B cell (primary cell): Measurements from ENCODE around the gene DNASE2. TPM values are rescaled to one million over a fixed set of nuclear protein-coding genes. Genes with fewer than 3 reads are reported as not detected.

Source experiments
- ATAC-seq: fragments of 200-7000 bp; cut with Tn5 transposase; one replicate; pipeline ENCODE4 v1.10.0; 2021; ENCODE audit warnings: low read depth, mild to moderate bottlenecking, moderate number of reproducible peaks, moderate library complexity
- CTCF ChIA-PET: fragments of 350-600 bp; sonication (Branson Sonifier 250); formaldehyde crosslinking; loops from one replicate; lab custom pipeline; 2021; ENCODE audit warnings: antibody characterized with exemption, inconsistent platforms; lab: Charles Lee
- POLR2A ChIA-PET: fragments of 350-600 bp; sonication (Branson Sonifier 250); formaldehyde crosslinking; loops from one replicate; lab custom pipeline; 2021; ENCODE audit warnings: antibody characterized with exemption; lab: Charles Lee
- DNase-seq: peaks from one replicate; pipeline ENCODE4 v3.0.0; 2013
- H2AFZ ChIP-seq: 2 replicates; pipeline ENCODE4 v1.6.1; 2012; ENCODE audit warnings: mild to moderate bottlenecking, low read depth, low read length; ENCODE audit not compliant: insufficient read depth, poor library complexity, severe bottlenecking
- H3K27ac ChIP-seq, 2 donors: 1 replicate in 1 of 2; 2 replicates in 1 of 2; pipeline ENCODE4 v1.5.1; 2012 to 2013; ENCODE audit warnings: low read length in 2 of 2, mild to moderate bottlenecking in 2 of 2, moderate library complexity in 1 of 2
- H3K27me3 ChIP-seq, 4 experiments: fragments of 200-600 bp in 1 of 4; sonication (generic) in 1 of 4; replicated peaks in 1 of 4; 1 replicate in 2 of 4; 2 replicates in 2 of 4; pipeline versions ENCODE4 v1.6.1 to v1.7.0; 2013 to 2016; ENCODE audit warnings: low read length in 3 of 4, mild to moderate bottlenecking in 2 of 4, mixed read lengths in 1 of 4, moderate library complexity in 1 of 4; ENCODE audit not compliant: insufficient read depth in 4 of 4, control insufficient read depth in 3 of 4; ENCODE audit errors: control extremely low read depth in 1 of 4
- H3K36me3 ChIP-seq, 2 experiments: replicated peaks in 1 of 2; 1 replicate in 1 of 2; 2 replicates in 1 of 2; pipeline versions ENCODE4 v1.6.1 to v1.7.1; 2013; ENCODE audit warnings: low read length in 1 of 2; ENCODE audit not compliant: insufficient read depth in 2 of 2, control insufficient read depth in 1 of 2; ENCODE audit errors: control extremely low read depth in 1 of 2, extremely low read depth in 1 of 2
- H3K4me1 ChIP-seq, 2 donors: fragments of 200-600 bp in 1 of 2; sonication (generic) in 1 of 2; 1 replicate in 1 of 2; 2 replicates in 1 of 2; pipeline versions ENCODE4 v1.5.1 to v1.6.1; 2013 to 2017; ENCODE audit warnings: low read length in 2 of 2; ENCODE audit not compliant: control insufficient read depth in 2 of 2, insufficient read depth in 2 of 2
- H3K4me2 ChIP-seq: replicated peaks from 2 replicates; pipeline ENCODE3; 2012; ENCODE audit warnings: mild to moderate bottlenecking, low read depth, low read length; ENCODE audit not compliant: poor library complexity, severe bottlenecking
- H3K4me3 ChIP-seq, 5 experiments: fragments of 200-600 bp in 1 of 5; sonication (generic) in 1 of 5; 1 replicate in 3 of 5; 2 replicates in 2 of 5; pipeline versions ENCODE4 v1.5.1 to v1.7.0; 2011 to 2016; ENCODE audit warnings: low read length in 4 of 5, mild to moderate bottlenecking in 4 of 5, low read depth in 2 of 5, control low read depth in 1 of 5, moderate library complexity in 1 of 5; ENCODE audit not compliant: insufficient read depth in 1 of 5; ENCODE audit errors: control extremely low read depth in 1 of 5, extremely low read depth in 1 of 5
- H3K79me2 ChIP-seq: fragments of 200-600 bp; sonication (generic); one replicate; pipeline ENCODE4 v1.6.0; 2016; ENCODE audit warnings: low read length; ENCODE audit not compliant: control insufficient read depth, insufficient read depth
- H3K9ac ChIP-seq: fragments of 200-600 bp; sonication (generic); 2 replicates; pipeline ENCODE4 v1.6.1; 2017; ENCODE audit warnings: mild to moderate bottlenecking, low read length, moderate library complexity
- H3K9me3 ChIP-seq, 3 donors: one replicate each; pipeline versions ENCODE4 v1.6.1 to v1.7.1; 2013; ENCODE audit warnings: low read length in 2 of 3; ENCODE audit not compliant: control insufficient read depth in 2 of 3, insufficient read depth in 1 of 3; ENCODE audit errors: control extremely low read depth in 1 of 3
- H4K20me1 ChIP-seq: 2 replicates; pipeline ENCODE4 v1.6.0; 2012; ENCODE audit warnings: mild to moderate bottlenecking, low read length; ENCODE audit not compliant: insufficient read depth, control insufficient read depth, poor library complexity, severe bottlenecking
- H3K27ac Mint-ChIP-seq: one replicate; pipeline ENCODE4 v1.8.0; 2021; ENCODE audit warnings: mixed read lengths
- H3K27me3 Mint-ChIP-seq: one replicate; pipeline ENCODE4 v1.8.0; 2021; ENCODE audit warnings: mixed read lengths
- H3K4me1 Mint-ChIP-seq: one replicate; pipeline ENCODE4 v1.8.0; 2021; ENCODE audit warnings: mixed read lengths
- H3K4me3 Mint-ChIP-seq: one replicate; pipeline ENCODE4 v1.8.0; 2021; ENCODE audit warnings: mixed read lengths
- H3K9me3 Mint-ChIP-seq: one replicate; pipeline ENCODE4 v1.8.0; 2022; ENCODE audit warnings: mixed read lengths; ENCODE audit not compliant: insufficient read depth
- CTCF ChIP-seq: fragments of 200-600 bp; IDR thresholded peaks from one replicate; pipeline ENCODE4 v1.8.0; 2022; ENCODE audit warnings: antibody characterized with exemption, mild to moderate bottlenecking
- EZH2 ChIP-seq: IDR thresholded peaks from 2 replicates; pipeline ENCODE4 v1.6.1; 2012; ENCODE audit warnings: borderline replicate concordance, low read depth, mild to moderate bottlenecking, moderate library complexity, low read length; ENCODE audit not compliant: insufficient read depth, poor library complexity, severe bottlenecking
- WGBS: methylation state at CpG from one replicate; pipeline ENCODE4 v1.1.5; 2013; ENCODE audit warnings: missing lambda C conversion rate; ENCODE audit not compliant: insufficient coverage; 5-methylcytosine and 5-hydroxymethylcytosine counted together
- intact Hi-C: fragments of 100-400 bp; cut with micrococcal nuclease; formaldehyde crosslinking; loops from one replicate; pipeline ENCODE4 v1.10.0; 2022
- polyA plus RNA-seq: library from polyadenylated mRNA; depleted of rRNA; stranded (reverse); fragments of >200 nt; gene quantifications from 2 replicates; pipeline ENCODE4 v1.2.3, GENCODE V29; 2012
- total RNA-seq, 2 donors: library from RNA; stranded (reverse); fragments of 120-200 nt in 1 of 2; gene quantifications; 1 replicate in 1 of 2; 2 replicates in 1 of 2; pipeline versions ENCODE4 v1.2.3 to v1.2.4, GENCODE V29; 2013 to 2022

Gene DNASE2
- total and polyA plus RNA-seq, 2 donors (not counting 1 experiment from before 2014, with no cell fraction given), result 24.9 to 26.6 TPM

- CTCF ChIA-PET, result interaction anchor here (7.1 kb wide), 1 partner anchor 78 kb away, joined by 58 read pairs; no protein-coding TSS in a partner anchor
- DNase-seq (no peak), ATAC-seq (no peak)
- H3K9ac ChIP-seq, result no peak overlapping the region
- no peak overlapping the region for H3K27ac ChIP-seq
- no peaks in the 10 kb centered on the region for H3K27me3 Mint-ChIP-seq
- POLR2A ChIA-PET, result no interaction called here
- H3K27ac Mint-ChIP-seq, result no peak overlapping the region
- H3K9me3 Mint-ChIP-seq, result no peaks in the 10 kb centered on the region
- peaks cover 34% of the 10 kb centered on the region for H3K4me1 Mint-ChIP-seq
- peak overlapping the region; percentile 62 for H3K4me3 Mint-ChIP-seq
- no peaks in the 10 kb centered on the region for H3K27me3 ChIP-seq
- H3K4me1 ChIP-seq, result peaks cover 20 to 36% of the 10 kb centered on the region in 2 donors
- intact Hi-C loops, result no loop called here
- H4K20me1 ChIP-seq, result peaks cover 5% of the 10 kb centered on the region
- no peak overlapping the region for H3K4me3 ChIP-seq
- peaks cover 0 to 37% (median 5%) of the 10 kb centered on the region in 3 donors for H3K9me3 ChIP-seq
- H2AFZ ChIP-seq, result no peak overlapping the region
- 58% methylated on average over 3 of the region's 5 CpGs for WGBS
- no peak overlapping the region for H3K4me2 ChIP-seq
- no peaks in the 10 kb centered on the region for H3K36me3 ChIP-seq
- peaks cover 5% of the 10 kb centered on the region for H3K79me2 ChIP-seq
- TF ChIP-seq CTCF, result no peak
- no peak for TF ChIP-seq EZH2
Observed at GRCh38 chr19:12886651-12886968, 5.4 kb upstream of the DNASE2 start.

GRCh38 chr19:12885749-12886650, 4.8 kb upstream of the DNASE2 start:
- no peak overlapping the region for H3K27ac ChIP-seq
- DNase-seq, result no peak
- H4K20me1 ChIP-seq, result no peaks in the 10 kb centered on the region
- Mint-ChIP-seq H3K4me1 (peaks cover 29% of the 10 kb centered on the region), H3K27me3 (no peaks in the 10 kb centered on the region), H3K27ac (no peak overlapping the region), H3K4me3 (peak overlapping the region; percentile 62), H3K9me3 (no peaks in the 10 kb centered on the region)
- CTCF ChIA-PET, result interaction anchor here (0.6 to 7.1 kb wide), 4 partner anchors 13 to 303 kb away, joined by 3 to 58 read pairs (median 3); partner anchors contain the start of gene CALR
- peaks cover under 1% of the 10 kb centered on the region for H3K79me2 ChIP-seq
- peak overlapping the region; percentile 90 for H3K4me2 ChIP-seq
- peak overlapping the region; percentile 62 for H3K9ac ChIP-seq
- no peak for ATAC-seq
- 10% methylated on average over 46 of the region's 53 CpGs for WGBS
- peak overlapping the region; percentile 66 for H2AFZ ChIP-seq
- peaks cover 0 to 40% (median 5%) of the 10 kb centered on the region in 3 donors for H3K9me3 ChIP-seq
- peak overlapping the region in 4 of 5 experiments; percentile 46 to 60 (median 51) for H3K4me3 ChIP-seq
- H3K36me3 ChIP-seq, result no peaks in the 10 kb centered on the region
- TF ChIP-seq EZH2 (no peak), CTCF (peak; percentile 33)
- H3K27me3 ChIP-seq, result no peaks in the 10 kb centered on the region
- intact Hi-C loops, result loop anchor here (1.0 kb wide), 1 partner anchor 79 kb away; no protein-coding TSS in a partner anchor
- POLR2A ChIA-PET, result interaction anchor here (0.5 kb wide), 2 partner anchors 9 to 75 kb away, joined by 5 to 7 read pairs; no protein-coding TSS in a partner anchor
- H3K4me1 ChIP-seq, result peaks cover 17 to 36% of the 10 kb centered on the region in 2 donors
